Measurements from ENCODE around the gene WSB1. TPM values are rescaled to one million over a fixed set of nuclear protein-coding genes. Genes with fewer than 3 reads are reported as not detected.

Gene WSB1
- total and polyA plus RNA-seq, 9 of the 15 experiments (the other 6 are each of a cell fraction or from before 2014, with no cell fraction given) = 22.8 to 229 (median 81.1) TPM

- no peak for TF ChIP-seq RFX5 (IDR thresholded peaks at IDR 0.05; ENCODE audit: low read depth, low read length)
Measured at GRCh38 chr17:27263386-27263785, 30.5 kb upstream of the WSB1 start (continued).

DNA sequence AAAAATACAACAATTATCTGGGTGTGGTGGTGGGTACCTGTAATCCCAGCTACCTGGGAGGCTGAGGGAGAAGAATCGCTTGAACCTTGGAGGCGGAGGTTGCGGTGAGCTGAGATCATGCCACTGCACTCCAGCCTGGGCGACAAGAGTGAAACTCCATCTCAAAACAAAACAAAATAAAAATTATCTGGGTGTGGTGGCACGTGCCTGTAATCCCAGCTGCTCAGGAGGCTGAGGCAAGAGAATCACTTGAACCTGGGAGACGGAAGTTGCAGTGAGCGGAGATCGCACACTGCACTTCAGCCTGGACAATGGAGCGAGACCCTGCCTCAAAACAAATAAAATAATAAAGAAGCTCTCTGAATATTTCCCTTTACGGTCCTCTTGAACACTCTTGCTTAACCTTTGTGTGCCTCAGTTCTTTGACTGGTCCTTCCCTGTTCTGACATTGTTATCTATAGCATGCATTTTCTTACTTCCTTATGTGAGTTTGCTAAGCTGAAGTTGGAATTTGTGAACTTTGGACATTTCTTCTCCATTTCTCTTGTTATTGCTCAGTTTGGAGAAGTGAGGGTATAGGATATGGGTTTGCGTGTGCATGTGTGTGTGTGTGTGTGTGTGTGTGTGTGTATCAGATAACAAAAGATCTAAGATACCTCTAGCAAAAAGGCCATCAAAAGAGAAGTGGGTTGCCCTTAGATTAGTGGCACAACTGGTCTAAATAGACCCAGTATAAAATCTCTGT lies 29.7 kb upstream of the WSB1 start:
- Histone ChIP-seq H3K9ac (ENCODE audit: insufficient read depth in 1 of 2, low read depth in 2 of 2, low read length in 2 of 2) (no peak overlapping the region), H3K4me3 (no peak overlapping the region), H3K27me3 (ENCODE audit: control insufficient read depth in 2 of 2, insufficient read depth in 2 of 2, low read length in 2 of 2) (no peaks in the 10 kb centered on the region), H3K9me3 (replicated peaks; ENCODE audit: control insufficient read depth, insufficient read depth, low read depth, low read length) (no peaks in the 10 kb centered on the region), H3K9me1 (ENCODE audit: control insufficient read depth, insufficient read depth, low read length) (no peaks in the 10 kb centered on the region), H4K20me1 (replicated peaks; ENCODE audit: control insufficient read depth, insufficient read depth, low read length) (no peaks in the 10 kb centered on the region), H3K27ac (ENCODE audit: extremely low read depth, low read depth, low read length) (no peak overlapping the region), H3K79me2 (ENCODE audit: control insufficient read depth, insufficient read depth, low read length) (no peaks in the 10 kb centered on the region), H3K36me3 (ENCODE audit: control insufficient read depth, insufficient read depth, low read length) (no peaks in the 10 kb centered on the region), H2AFZ (ENCODE audit: low read depth, low read length) (no peak overlapping the region), H3K4me1 (replicated peaks in 1 of 2; ENCODE audit: control insufficient read depth in 2 of 2, insufficient read depth in 2 of 2, low read length in 2 of 2) (no peaks in the 10 kb centered on the region; a peak in 1 of 5 replicates), H3K4me2 (ENCODE audit: insufficient read depth, low read length) (no peak overlapping the region)
- ATAC-seq = no peak
- no peak for FAIRE-seq
- CTCF ChIA-PET (ENCODE audit: low intra/inter-chr PET ratio) = no interaction called here
- POLR2A ChIA-PET = no interaction called here
- in situ Hi-C loops (cut with MboI) (no loop called here), intact Hi-C loops (cut with micrococcal nuclease) (no loop called here)
- DNase-seq (ENCODE audit: extremely low read depth in 1 of 4, low spot score in 3 of 4) = no peak
- 44% methylated on average over 8 of the region's 11 CpGs for WGBS (ENCODE audit: insufficient coverage, low coverage, missing lambda C conversion rate)
- BruUV-seq (replicated peaks) = no TSS peak
- TF ChIP-seq ZNF584 (CRISPR knock-in tag; IDR thresholded peaks at IDR 0.05; ENCODE audit: low read depth) (no peak), ZBTB2 (IDR thresholded peaks at IDR 0.05) (no peak), ARID1B (IDR thresholded peaks at IDR 0.05) (0 out of 2 replicates have a peak, but pooled peaks have one; percentile 9)
